ENCODE measurements around the gene FAM50A. TPM values are rescaled to one million over a fixed set of nuclear protein-coding genes. Genes with fewer than 3 reads are reported as not detected.
A peak's percentile ranks its signal among the peaks of the same experiment; 100 is the strongest.
"Not testable (repeated sequence)": the region's sequence is repeated elsewhere in the genome, so short reads cannot be mapped to it uniquely, and the experiment has no call there.

Gene FAM50A
- total RNA-seq = 10 to 100 TPM; 59.2 to 70.3 TPM

- Mint-ChIP-seq H3K36me3 (peaks cover 2% of the 10 kb centered on the region), H3K9me3 (no peaks in the 10 kb centered on the region), H3K4me3 (peak within 1 kb of the TSS; percentile 69), H3K27ac (peak within 1 kb of the TSS; percentile 80), H3K4me1 (peaks cover 3% of the 10 kb centered on the region), H3K27me3 (no peaks in the 10 kb centered on the region)
- POLR2A ChIA-PET = interaction anchor here (0.9 to 1.2 kb wide), 2 partner anchors 15 to 46 kb away, joined by 3 to 4 read pairs; partner anchors contain the start of gene RPL10
- DNase-seq (peak; percentile 81), ATAC-seq (ENCODE audit: low read depth) (peak; percentile 75)
These were observed at the start of gene FAM50A for GRCh38 chrX:154443992-154444754. Gene FAM50A (plus strand): TSS chrX:154444141. CDS start chrX:154444236, 95 bp downstream.

- peak overlapping the region; percentile 97 for H3K4me3 Mint-ChIP-seq
- POLR2A ChIA-PET = interaction anchor here (1.2 kb wide), 1 partner anchor 135 kb away, joined by 6 read pairs; no protein-coding TSS in a partner anchor
These were observed 47.6 kb upstream of the FAM50A start for GRCh38 chrX:154396363-154396762.

GRCh38 chrX:154396973-154397887 lies 46.7 kb upstream of the FAM50A start:
- H3K4me3 Mint-ChIP-seq = peak overlapping the region; percentile 97
- peak overlapping the region; percentile 100 for H3K27ac Mint-ChIP-seq
- peak; percentile 69 for DNase-seq
- H3K4me1 Mint-ChIP-seq = peaks cover 5% of the 10 kb centered on the region
- peaks cover 13% of the 10 kb centered on the region for H3K36me3 Mint-ChIP-seq
- peak; percentile 43 for ATAC-seq (ENCODE audit: low read depth)
- POLR2A ChIA-PET = interaction anchor here (0.6 to 5.9 kb wide), 21 partner anchors 14 to 344 kb away, joined by 3 to 72 read pairs (median 6); partner anchors contain the start of genes ATP6AP1, DNASE1L1, FAM3A and IKBKG
- H3K27me3 Mint-ChIP-seq = no peaks in the 10 kb centered on the region
- H3K9me3 Mint-ChIP-seq = no peaks in the 10 kb centered on the region

More at GRCh38 chrX:154396363-154396762, 47.6 kb upstream of the FAM50A start:
- H3K27me3 Mint-ChIP-seq; DNase-seq; H3K4me1 Mint-ChIP-seq; H3K27ac Mint-ChIP-seq; H3K9me3 Mint-ChIP-seq; ATAC-seq (ENCODE audit: low read depth): not testable (repeated sequence)
- peaks cover 13% of the 10 kb centered on the region for H3K36me3 Mint-ChIP-seq

GRCh38 chrX:154397888-154398667 lies 45.9 kb upstream of the FAM50A start, which contains the start of gene RPL10:
Gene RPL10 (plus strand): TSS chrX:154398377. CDS start chrX:154398520, 143 bp downstream.
- ATAC-seq (ENCODE audit: low read depth) = peak; percentile 86
- Mint-ChIP-seq H3K36me3 (peaks cover 13% of the 10 kb centered on the region), H3K9me3 (no peaks in the 10 kb centered on the region), H3K4me3 (peak within 1 kb of the TSS; percentile 97), H3K27me3 (no peaks in the 10 kb centered on the region), H3K27ac (peak within 1 kb of the TSS; percentile 100), H3K4me1 (peaks cover 5% of the 10 kb centered on the region)
- peak; percentile 87 for DNase-seq
- POLR2A ChIA-PET = interaction anchor here (0.6 to 5.9 kb wide), 23 partner anchors 13 to 343 kb away, joined by 3 to 72 read pairs (median 5); partner anchors contain the start of genes ATP6AP1, DNASE1L1, EMD and FAM3A

- Mint-ChIP-seq H3K4me1 (peaks cover 5% of the 10 kb centered on the region), H3K4me3 (peak overlapping the region; percentile 97), H3K27me3 (no peaks in the 10 kb centered on the region), H3K9me3 (no peaks in the 10 kb centered on the region), H3K36me3 (peaks cover 13% of the 10 kb centered on the region), H3K27ac (peak overlapping the region; percentile 100)
- peak; percentile 31 for ATAC-seq (ENCODE audit: low read depth)
- POLR2A ChIA-PET = interaction anchor here (1.0 to 5.9 kb wide), 15 partner anchors 12 to 133 kb away, joined by 3 to 72 read pairs (median 7); partner anchors contain the start of genes ATP6AP1, DNASE1L1, EMD and FAM3A
- peak; percentile 80 for DNase-seq
These were observed 45.0 kb upstream of the FAM50A start for GRCh38 chrX:154398668-154399526.

GRCh38 chrX:154399527-154400368 lies 44.2 kb upstream of the FAM50A start:
- DNase-seq = no peak
- Mint-ChIP-seq H3K4me3 (peak overlapping the region; percentile 97), H3K27me3 (no peaks in the 10 kb centered on the region), H3K36me3 (peaks cover 13% of the 10 kb centered on the region), H3K9me3 (no peaks in the 10 kb centered on the region), H3K4me1 (peaks cover 5% of the 10 kb centered on the region), H3K27ac (peak overlapping the region; percentile 100)
- POLR2A ChIA-PET = interaction anchor here (1.1 to 5.9 kb wide), 9 partner anchors 11 to 133 kb away, joined by 3 to 72 read pairs (median 11); partner anchors contain the start of genes ATP6AP1, DNASE1L1, PLXNA3 and SLC10A3
- ATAC-seq (ENCODE audit: low read depth) = no peak

GRCh38 chrX:154400369-154400817 lies 43.5 kb upstream of the FAM50A start:
- not testable (repeated sequence) for ATAC-seq (ENCODE audit: low read depth); H3K27me3 Mint-ChIP-seq; H3K4me1 Mint-ChIP-seq; H3K9me3 Mint-ChIP-seq; DNase-seq
- Mint-ChIP-seq H3K36me3 (peaks cover 13% of the 10 kb centered on the region), H3K27ac (peak overlapping the region; percentile 100), H3K4me3 (peak overlapping the region; percentile 97)
- POLR2A ChIA-PET = interaction anchor here (2.7 to 5.9 kb wide), 5 partner anchors 11 to 90 kb away, joined by 11 to 72 read pairs (median 17); partner anchors contain the start of genes ATP6AP1, DNASE1L1, PLXNA3 and SLC10A3

GRCh38 chrX:154401045-154401799 lies 42.7 kb upstream of the FAM50A start:
- Mint-ChIP-seq H3K27ac (peak overlapping the region; percentile 54), H3K36me3 (peaks cover 13% of the 10 kb centered on the region), H3K9me3 (no peaks in the 10 kb centered on the region), H3K4me1 (peaks cover 5% of the 10 kb centered on the region), H3K4me3 (peak overlapping the region; percentile 28), H3K27me3 (no peaks in the 10 kb centered on the region)
- POLR2A ChIA-PET = interaction anchor here (5.9 kb wide), 1 partner anchor 10 kb away, joined by 72 read pairs; the partner anchor contains the start of genes DNASE1L1 and TAFAZZIN
- DNase-seq (no peak), ATAC-seq (ENCODE audit: low read depth) (no peak)

- H3K4me3 Mint-ChIP-seq = no peak overlapping the region
- POLR2A ChIA-PET = interaction anchor here (5.9 kb wide), 1 partner anchor 9 kb away, joined by 72 read pairs; the partner anchor contains the start of genes DNASE1L1 and TAFAZZIN
- H3K27ac Mint-ChIP-seq = no peak overlapping the region
- H3K9me3 Mint-ChIP-seq = no peaks in the 10 kb centered on the region
- H3K4me1 Mint-ChIP-seq = peaks cover 5% of the 10 kb centered on the region
- ATAC-seq (ENCODE audit: low read depth) (no peak), DNase-seq (no peak)
- no peaks in the 10 kb centered on the region for H3K27me3 Mint-ChIP-seq
- H3K36me3 Mint-ChIP-seq = peaks cover 13% of the 10 kb centered on the region
These were observed 41.9 kb upstream of the FAM50A start for GRCh38 chrX:154401918-154402621.

Data from activated naive CD8-positive, alpha-beta T cell treated with anti-CD3 and anti-CD28 coated beads, Interleukin-2, amount 10 ng/mL, durations not matched to agents 7 days and 5 days (primary cell).